ENCODE data around the gene COL2A1.

Gene COL2A1

DNA sequence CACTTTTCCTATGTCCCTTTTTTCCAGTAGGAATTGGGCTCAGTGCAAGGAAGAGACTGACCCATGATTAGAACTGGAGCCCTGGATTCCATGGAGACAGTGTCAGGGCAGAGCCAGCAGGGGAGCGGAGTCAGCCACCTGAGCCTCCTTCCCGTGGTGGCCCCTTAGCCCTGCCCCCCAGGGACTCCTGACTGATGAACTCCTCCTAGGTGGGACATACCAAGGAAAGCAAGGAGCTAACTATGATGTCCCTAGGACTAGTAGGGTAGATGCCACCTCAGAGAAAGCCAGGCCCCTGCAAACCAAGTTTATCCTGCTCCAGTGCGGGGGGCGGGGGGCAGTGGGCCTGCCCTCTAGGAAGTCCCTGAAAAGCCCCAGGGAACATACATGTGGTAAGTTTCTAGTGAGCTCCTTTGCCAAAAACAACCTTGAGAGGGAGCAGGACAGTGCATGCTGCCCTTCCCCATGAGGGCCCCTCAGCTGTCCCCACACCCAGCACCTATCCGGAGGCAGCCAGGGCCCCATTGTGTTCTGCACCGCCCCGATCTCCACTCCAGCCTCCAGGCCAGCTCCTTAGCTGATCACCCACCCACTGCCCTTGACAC lies 6.2 kb upstream of the COL2A1 start:
- DNase-seq: no peak

DNA sequence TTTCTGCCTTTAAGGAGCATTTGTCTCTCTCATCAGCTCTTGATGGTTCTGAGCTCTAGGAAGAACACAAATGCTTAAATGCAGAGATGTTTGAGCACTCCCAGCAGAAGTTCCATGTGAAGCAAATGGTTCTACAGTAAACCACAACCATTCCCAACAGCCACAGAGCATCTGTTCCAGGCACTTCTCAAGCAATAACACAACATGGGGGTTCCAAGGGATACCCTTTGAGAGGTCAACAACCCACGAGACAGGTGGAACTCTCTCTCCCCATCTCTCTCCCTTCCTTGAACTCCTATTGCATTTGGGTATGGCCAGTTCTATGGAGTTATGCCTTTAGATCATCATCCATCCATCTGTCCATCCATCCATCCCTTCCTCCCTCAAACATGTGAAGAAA lies 5.2 kb upstream of the COL2A1 start:
- DNase-seq: no peak

DNA sequence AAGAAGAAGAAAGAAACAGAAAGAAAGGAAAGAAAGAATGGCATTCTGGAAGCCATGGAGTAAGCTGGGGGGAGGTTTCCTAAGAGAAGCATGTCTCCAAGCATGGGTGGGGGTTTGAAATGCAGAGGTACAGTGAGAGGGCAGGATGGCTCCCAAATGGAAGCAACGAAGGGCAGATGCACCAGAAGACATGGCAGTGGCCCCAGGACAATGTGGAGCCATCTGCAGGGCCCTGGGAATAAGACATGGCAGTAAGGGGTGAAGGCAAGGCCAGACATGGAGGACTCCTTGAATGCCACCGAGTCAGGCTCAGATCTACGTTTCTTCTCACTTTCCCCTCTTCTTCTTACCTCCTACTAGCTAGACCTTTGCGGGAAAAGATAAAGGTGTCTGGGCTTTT lies 4.7 kb upstream of the COL2A1 start:
- DNase-seq: no peak

DNA sequence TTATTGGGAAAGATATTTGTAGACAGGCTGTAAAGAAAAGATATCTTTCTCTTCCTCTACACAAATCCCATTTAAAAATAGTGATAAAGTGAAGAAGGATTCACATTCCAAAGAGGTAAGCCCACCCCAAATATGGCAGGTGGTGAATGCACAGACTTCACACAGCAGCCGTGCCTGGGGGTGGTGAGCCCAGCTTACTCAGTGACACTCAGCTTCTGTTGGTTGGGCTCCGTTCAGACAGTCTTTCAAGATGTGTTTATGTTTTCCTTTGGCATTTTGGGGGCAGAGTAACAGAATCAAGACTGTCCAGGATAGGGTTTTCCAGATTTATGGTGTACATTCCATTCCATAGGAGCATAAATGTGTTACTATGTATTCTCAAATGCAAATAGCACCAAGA lies 4.1 kb upstream of the COL2A1 start:
- DNase-seq: no peak

DNA sequence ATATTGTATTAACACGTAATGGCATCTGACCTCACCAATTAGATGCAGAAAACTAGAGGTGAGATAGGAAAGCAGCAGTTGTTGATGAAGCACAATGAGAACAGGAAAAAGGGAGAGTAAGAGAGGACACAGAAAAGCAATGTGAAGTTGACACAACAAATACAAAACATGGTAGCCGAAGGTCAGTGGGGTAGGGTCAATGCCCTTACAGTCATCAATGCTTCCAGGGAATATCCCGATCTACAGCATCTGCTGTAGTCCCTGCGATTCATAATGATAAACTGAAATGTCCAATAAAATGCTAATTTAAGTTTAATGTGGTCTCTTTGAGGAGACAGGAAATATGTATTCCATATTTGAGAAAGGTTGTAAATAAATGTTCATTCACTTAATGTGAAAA lies 2.9 kb upstream of the COL2A1 start:
- no peak for DNase-seq

DNA sequence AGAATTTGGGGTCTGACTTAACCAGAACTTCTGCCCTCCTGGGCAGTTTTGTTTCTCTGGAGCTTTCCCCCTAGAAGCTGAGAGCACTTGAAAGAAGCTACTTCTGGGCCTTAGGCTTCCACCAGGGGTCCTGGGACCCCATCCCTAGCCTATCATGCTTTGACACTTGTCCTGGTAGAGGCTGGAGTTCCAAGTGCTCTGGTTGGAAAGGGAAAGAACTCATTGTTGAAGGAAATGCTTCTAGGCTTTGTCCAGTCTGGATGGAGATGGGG lies 1.4 kb upstream of the COL2A1 start:
- DNase-seq: no peak

DNA sequence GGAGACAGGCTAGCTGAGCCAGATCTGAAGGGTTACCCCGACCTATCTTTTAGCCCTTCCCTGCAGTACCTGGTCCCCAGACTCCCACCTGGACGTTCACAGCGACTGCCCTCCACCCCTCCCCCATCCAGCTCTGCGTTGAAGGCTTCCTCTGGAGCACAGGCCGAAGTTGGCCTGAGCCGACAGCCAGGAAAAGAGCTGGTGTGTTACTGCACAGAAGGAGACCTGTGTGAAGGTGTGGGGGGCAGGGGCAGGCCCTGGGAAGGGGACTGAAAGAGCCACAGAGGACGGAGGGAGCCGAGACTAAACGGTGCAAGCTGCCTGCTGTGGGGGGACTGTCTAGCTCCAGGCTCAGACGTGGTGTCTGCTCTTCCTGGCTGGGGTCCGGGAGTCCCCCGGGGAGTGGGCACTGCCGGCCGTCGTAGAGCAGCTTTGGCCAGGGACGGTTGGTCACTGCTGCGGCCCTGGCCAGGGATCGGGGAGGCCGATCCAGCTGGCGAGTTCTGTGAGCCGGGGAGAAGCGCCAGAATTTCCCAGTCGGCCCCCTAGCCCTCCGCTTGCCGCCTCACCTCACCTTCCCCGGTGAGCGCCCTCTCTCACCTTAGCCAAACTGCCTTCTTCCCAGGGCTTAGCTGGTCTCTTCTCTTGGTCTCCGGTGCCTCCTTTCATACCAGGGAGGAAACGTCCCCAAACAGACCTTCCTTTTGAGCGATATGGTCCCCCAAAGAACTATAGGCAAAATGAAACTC lies 899 bp upstream of the COL2A1 start:
- DNase-seq: no peak

DNA sequence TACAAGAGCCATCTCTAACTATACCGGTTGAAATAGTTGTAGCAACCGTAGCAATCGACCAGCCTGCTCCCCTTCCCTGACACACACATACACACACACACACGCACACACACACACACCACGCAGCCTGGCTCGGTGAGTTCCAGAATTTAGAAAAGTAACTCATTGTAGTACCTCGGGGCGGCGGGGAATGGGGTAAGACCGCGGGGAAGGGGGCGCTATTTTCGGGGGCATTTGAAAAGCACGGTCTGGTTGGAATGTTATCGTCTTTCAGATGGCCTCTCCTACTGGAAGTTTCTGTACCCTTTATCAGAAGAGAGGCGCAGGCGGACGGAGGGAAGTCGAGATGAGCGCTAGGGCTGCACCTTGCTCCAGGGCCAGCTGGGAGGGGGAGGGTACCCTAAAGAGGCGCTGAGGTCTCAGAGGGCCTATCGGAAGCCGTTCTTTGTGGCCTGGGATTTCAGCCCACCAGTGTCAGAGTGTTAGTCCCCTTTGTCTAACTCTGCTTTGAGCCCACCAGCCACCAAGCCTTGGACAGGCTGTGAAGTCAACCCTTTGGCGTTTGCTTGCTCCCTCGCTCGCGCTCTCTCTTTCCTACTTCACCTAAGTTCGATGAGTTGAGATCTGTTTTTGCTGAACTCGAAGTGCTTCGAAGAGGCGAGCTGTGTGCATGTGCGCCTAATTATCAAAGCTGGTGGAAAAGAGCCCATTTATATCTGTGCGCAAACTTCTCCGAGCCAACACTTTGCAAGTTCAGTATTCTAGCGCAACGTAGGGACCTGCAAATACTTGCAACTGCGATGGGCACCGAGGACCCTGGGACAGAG lies 837 bp downstream of the COL2A1 start:
- peak; percentile 29 for DNase-seq

DNA sequence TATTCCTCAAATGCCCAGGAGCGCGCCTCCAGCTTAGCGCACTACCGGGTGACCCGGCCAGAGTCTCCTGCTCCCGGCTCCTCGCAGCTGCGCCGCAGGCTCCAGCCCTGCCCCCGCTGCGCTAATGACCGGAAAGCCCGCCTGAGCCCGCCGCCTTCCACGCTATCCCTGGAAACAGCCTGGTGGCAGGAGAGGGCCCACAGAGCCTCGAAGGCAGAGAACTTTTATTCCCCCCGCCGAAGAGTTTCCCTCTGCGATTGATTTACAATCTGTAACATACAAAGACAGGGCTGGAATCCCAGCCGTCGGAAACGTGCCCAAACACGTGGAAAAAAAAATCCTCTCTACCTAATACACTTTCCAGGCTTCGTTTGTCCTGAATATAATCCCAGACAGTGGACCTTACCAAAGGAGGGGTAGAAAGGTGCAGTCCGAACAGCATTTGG lies 1.5 kb downstream of the COL2A1 start:
- peak; percentile 17 for DNase-seq

DNA sequence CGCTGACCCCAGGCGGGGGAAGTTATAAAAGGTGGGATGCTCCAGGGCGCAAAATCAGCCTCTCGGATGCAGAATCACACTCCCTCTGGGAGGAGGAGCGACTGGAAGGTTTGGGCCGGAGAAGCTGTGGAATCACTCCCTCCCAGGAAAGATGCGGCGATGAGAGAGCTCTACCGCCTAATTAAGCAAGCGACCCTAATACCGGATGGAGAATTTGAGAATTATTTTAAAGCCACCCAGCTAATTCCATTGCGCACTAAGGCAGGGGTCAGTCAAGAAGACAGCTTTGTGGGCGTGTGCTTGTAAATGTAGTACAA lies 1.9 kb downstream of the COL2A1 start:
- no peak for DNase-seq

DNA sequence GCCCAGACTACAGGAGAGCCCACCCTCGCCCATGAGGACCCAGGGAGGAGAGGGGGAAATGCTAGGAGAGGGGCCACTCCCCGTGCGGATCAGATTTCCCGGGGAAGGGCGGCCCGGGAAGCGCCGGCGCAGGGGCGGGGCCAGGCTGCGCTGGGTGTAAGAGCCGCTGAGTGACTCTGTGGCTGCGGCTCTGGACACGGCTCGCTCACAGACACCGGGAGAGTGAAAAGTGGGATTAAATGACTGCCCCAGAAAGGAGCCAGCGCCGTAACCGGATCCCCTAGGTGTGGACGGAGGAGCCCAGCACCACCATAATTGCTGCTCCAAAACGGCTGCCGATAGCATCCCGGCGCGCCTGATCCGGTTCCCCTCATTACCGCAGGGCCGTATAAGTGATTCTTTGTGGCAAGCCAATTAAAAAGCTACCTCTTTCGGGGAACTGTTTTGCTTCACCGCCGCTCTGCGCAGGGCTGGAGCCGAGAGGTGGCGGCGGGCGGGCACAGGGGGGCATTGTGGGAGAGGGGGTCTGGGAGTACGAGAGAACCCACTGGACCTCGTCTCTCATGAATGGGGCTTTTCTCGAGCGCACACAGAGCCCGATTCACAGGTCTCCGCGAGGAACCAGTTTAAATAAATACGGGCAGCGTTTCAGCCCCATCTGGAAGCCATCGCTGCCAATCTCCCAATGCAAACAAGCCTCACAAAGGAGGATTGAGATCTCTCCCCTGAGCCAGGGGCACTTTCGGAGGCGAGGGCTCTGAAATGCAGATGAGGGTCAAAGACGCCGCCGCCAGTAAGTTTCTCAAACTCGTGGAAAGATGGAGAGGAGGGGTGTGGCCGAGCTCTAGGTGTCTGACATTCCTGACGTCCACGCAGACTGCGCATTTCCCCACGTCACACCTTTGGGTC lies 2.5 kb downstream of the COL2A1 start:
- peak; percentile 30 for DNase-seq

DNA sequence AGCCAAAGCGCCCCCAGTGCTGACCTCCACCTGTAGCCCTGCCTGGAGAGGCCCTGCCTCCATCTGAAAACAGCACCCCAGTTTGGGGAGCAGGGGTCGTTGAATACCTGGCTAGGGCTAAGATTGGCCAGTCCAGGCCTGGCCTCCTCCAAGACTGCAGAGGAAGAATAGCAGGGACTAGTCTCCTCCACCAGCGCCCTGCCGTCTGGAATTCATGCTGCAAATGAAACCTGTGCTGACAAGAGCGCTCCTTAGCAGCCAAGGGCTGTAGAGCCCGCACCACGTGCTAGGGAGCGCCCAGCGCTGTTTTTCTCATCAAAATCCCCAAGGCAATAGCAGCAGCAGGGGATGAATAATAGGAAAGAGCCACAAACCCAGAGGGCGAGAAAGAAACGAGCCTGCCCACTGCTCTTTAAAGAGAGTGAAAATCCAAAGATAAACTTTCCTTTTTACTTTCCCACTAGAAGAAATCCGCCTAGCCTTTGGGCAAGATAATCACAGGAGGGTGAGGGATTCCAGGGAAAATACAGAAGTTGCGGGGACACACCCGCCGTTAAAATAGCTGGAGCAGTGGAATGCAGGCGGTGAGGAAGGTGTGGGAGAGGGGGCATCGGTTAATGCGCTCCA lies 3.3 kb downstream of the COL2A1 start:
- peak; percentile 31 for DNase-seq

DNA sequence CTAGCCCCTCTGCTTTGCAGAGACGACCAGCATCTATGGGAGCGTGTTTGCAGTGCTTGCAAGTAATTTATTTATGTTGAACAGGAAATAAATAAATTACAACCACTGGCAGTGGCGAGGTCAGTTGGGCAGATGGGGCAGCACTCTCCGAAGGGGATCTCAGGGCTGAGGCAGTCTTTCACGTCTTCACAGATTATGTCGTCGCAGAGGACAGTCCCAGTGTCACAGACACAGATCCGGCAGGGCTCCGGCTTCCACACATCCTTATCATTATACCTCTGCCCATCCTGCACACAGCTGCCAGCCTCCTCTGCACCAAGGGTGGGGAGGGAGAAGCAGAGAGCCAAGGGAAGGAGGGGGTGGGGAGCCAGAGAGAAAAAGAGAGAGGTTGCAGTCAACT lies 4.5 kb downstream of the COL2A1 start:
- no peak for DNase-seq

DNA sequence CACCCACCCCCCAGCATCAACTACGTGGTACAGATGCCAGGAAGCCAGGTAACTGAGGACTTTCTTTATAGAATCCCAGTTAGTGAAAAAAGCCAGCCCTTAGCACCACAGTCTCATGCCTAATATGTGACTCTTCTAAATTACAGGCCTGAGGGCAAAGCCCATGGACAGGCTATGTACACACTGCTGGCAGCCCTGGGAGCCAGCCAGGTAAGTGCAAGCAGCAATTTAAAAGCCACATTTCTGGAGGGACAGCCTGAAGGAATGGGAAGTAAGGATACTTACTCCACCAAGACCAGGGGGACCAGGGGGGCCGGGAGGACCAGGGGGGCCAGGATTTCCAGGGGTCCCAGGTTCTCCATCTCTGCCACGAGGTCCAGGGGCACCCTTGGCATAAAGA lies 7.0 kb downstream of the COL2A1 start:
- no peak for DNase-seq

DNA sequence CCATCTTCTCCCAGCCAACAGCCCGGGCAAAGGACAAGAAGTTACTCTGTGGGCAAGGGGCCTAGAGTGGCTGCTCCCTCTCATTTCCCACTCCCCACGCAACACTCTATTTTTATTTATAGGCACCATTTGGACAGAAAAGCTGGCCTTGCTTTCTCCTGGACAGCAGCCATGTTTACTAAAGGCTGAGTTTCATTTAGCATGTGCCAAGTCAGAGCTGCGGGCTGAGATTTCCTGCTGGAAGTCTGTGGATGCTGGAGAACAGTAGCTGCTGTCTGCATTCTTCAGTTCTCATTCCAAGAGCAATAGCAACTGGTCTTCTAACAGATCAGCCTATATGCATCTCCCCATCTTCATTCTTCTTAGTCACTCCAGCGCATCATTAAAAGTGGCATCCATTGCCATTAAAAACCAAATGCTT lies 8.3 kb downstream of the COL2A1 start:
- no peak for DNase-seq

DNA sequence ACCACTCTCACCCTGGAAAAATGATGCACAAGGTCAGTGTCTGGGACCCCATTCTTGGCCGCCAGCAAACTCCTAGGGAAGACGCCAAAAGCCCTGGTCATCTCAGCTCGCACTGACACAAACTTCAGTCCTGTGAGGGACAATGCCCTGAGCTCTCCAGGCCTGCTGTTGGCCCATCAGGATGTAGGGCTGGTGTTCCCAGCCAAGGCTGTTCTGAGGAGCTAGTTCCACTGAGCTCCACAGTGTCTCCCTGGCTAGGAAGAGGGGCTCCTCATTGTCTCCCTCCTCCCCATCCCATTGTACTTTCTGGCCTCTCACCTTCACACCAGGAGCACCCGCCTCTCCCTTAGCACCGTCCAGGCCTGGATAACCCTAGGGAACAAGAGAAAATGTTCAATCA lies 10.8 kb downstream of the COL2A1 start:
- DNase-seq: no peak

DNA sequence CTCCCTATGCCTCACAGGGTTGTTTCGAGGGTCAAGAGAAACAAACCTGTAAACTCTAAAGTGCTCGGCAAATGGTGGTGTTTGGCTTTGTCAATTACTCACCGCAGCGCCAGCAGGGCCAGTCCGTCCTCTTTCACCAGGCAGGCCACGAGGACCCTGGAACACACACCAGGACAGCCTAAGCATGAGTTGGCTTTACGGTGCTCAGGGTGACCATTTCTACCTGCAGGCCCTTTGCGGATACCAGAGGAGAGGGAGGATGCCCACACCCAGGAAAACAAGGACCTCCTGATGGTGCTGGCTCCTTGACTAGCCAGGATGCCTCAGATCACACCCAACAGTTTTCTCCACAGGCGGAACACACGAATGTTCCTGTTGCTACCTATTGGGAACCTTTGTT lies 11.5 kb downstream of the COL2A1 start:
- no peak for DNase-seq

DNA sequence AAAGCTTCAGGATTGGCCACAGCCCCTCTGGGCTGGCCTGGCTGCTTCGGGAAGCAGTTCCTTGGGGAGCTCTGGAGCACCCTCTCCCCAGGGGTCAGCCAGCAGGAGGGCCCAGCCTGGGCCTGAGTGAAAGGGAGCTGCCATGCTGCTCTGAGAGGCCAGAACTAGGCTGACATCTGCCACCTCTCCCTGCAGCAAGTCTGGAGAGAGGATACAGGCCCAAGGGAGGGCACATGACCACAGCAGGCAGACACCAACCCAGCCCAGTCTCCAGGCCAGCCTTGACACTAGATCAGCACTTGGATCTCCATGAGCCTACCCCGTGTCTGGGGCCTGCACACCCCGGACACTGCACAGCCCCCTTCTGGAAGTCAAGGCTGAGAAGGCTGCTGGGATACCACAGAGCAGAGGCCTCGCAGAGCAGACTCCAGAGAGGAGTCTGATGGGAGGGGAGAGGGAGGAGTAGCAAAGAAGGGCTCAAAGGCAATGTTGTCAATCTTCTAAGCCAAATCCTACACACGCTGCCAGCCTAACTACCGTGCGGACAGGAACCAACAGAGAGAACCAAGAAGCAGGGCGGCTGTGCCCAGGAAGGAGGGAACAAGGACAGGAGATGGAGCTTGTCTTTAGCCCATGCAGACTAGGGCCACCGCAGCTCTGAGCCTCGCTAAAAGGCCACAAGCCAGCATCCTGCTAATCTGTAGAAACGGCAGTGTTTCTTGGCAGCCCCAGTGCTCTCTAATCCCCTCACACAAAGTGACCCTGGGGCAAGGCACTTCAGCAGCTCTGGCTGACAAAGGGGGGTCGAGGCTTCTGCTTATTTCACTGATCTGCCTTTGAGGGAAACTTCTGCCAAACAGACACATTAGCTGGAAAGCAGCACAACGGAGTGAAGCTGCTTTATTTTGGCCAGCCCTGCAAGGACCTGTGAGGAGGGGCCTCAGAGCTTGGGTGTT lies 12.9 kb downstream of the COL2A1 start:
- DNase-seq: no peak

DNA sequence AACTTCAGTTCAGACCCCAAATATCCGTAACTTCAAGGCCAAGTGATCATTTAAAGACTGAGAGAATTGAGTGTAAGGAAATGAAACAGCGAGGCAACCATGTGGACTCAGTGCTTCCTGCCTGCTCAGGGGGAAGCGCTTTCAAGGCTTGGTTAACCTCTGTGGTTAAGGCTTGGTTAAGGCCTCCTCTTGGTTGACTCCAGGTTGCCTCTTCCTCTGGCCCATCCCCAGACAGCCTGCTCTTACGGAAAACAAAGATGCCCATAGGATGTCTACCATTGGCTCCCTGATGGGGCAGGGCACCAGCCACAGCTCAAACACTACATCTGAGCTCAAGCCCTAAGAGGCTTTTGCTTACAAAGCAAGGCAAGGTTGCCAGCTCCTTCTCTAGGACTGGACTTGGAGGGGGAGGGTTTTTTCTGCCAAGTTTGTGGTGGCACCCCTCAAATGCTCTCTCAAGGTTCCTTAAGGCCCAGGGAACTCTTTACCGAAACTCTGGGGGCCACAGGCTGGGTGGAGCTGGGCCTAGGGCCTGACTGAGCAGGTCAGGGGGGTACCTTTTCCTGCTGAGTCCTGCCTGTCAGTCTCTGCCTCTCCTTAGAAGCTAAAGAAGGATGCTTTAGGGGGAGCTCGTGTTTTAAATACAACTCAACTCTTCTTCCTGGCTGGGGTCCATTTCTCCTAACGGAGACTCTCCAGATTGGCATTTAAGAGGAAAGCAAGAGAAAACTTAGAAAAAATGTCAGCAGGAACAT lies 13.7 kb downstream of the COL2A1 start:
- peak; percentile 67 for DNase-seq

DNA sequence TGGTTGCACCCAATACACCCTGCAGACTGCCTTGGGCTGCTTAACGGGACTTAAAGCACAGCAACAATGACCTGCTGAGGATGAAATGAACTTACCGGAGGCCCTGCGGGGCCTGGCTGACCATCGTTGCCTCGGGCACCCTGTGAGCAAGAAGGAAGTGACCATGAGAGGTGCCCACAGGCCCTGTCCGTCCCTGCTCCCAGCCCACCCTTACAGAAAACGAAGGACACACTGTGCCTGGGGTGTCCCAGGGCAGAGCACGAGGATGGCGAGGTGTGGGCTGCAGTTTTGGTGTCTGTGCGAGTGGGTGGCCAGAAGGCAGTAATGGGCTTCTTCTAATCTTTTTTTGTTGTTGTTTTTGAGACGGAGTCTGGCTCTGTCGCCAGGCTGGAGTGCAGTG lies 14.6 kb downstream of the COL2A1 start:
- no peak for DNase-seq

DNA sequence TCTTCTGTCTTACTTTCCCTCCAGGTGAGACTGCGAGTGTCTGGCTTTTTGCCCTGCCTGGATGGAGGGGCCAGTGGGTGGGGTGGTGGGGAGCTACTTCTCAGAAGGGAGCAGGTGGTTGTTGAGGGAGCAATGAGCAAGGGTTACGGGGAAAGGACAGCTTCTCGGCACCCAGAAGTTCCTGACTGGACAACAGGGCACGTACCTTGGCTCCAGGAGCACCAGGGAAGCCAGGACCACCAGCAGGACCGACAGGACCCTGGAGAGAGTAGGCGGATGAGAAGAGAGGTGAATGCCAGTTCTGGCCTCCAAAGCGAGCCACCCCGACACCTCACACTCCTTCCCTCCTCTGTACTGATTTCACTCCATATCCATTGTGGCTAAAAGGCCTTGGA lies 15.3 kb downstream of the COL2A1 start:
- no peak for DNase-seq
